BJ (cell line): Measurements from ENCODE around the gene MLN. TPM values are rescaled to one million over a fixed set of nuclear protein-coding genes. Genes with fewer than 3 reads are reported as not detected.
"Not testable (repeated sequence)": the region's sequence is repeated elsewhere in the genome, so short reads cannot be mapped to it uniquely, and the experiment has no call there.

Source experiments
- CTCF ChIA-PET: fragments of 350-600 bp; formaldehyde crosslinking; extraction: SDS; loops from one replicate; lab custom pipeline; 2021; ENCODE audit warnings: antibody characterized with exemption, inconsistent platforms; lab: Yijun Ruan, JAX
- POLR2A ChIA-PET: fragments of 300-600 bp; sonication (Branson Sonifier 250); formaldehyde crosslinking; extraction: SDS; loops from one replicate; lab custom pipeline; 2021; ENCODE audit warnings: antibody characterized with exemption; lab: Charles Lee
- DNase-seq: peaks from one replicate; pipeline ENCODE4 v3.0.0-alpha.2; 2011; ENCODE audit warnings: low read depth
- H3K27me3 ChIP-seq: 2 replicates; pipeline ENCODE4 v1.6.0; 2011; ENCODE audit warnings: low read length; ENCODE audit not compliant: control insufficient read depth, insufficient read depth
- H3K36me3 ChIP-seq: 2 replicates; pipeline ENCODE4 v1.5.1; 2011; ENCODE audit warnings: low read length; ENCODE audit not compliant: control insufficient read depth, insufficient read depth
- H3K4me3 ChIP-seq: 2 replicates; pipeline ENCODE4 v1.5.1; 2011; ENCODE audit warnings: low read depth, mild to moderate bottlenecking, control low read depth, low read length
- polyA plus RNA-seq: library from polyadenylated mRNA; depleted of rRNA; stranded (reverse); fragments of >200 nt; gene quantifications from 2 replicates; pipeline ENCODE4 v1.2.3, GENCODE V29; 2011
- TF ChIP-seq, protein P1 (sequence below): IDR thresholded peaks from 2 replicates; pipeline ENCODE4 v1.5.1; 2011; ENCODE audit warnings: low read depth, mild to moderate bottlenecking, control low read depth, inconsistent platforms, low read length, moderate library complexity; ENCODE audit not compliant: insufficient read depth

MLN gene
- polyA plus RNA-seq, 1 experiment, result not detected

DNA sequence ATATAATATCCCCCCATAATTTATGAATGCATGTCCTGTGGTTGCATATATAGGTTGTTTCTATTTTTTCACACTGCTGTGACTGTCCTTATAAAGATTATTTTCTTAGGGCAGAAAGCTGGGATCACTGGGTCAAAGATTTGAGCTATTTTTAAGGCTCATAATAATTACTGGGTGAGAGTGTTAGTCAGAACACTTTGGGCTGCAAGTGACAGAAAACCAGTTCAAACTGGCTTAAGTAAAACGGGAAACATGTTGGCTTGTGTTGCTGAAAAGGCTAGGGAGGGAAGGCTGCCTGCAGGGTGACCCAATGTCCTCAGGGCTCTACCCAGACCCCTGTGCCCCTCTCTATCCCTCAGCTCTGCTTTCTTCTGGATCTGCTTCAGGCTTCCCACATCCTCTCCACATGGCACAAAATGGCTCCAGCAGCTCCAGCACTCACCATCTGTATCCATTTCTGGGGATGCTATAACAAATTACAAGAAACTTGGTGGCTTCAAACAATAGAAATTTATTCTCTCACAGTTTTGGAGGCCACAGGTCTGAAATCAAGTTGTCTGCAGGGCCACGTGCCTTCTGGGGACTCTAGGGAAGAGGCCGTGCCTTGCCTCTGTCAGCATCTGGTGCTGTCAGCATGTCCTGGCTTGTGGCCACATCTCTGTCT, 33.1 kb upstream of the MLN start:
- DNase-seq, result no peak
- no peaks in the 10 kb centered on the region for H3K36me3 ChIP-seq
- no peak overlapping the region for H3K4me3 ChIP-seq
- TF ChIP-seq, protein P1, sequence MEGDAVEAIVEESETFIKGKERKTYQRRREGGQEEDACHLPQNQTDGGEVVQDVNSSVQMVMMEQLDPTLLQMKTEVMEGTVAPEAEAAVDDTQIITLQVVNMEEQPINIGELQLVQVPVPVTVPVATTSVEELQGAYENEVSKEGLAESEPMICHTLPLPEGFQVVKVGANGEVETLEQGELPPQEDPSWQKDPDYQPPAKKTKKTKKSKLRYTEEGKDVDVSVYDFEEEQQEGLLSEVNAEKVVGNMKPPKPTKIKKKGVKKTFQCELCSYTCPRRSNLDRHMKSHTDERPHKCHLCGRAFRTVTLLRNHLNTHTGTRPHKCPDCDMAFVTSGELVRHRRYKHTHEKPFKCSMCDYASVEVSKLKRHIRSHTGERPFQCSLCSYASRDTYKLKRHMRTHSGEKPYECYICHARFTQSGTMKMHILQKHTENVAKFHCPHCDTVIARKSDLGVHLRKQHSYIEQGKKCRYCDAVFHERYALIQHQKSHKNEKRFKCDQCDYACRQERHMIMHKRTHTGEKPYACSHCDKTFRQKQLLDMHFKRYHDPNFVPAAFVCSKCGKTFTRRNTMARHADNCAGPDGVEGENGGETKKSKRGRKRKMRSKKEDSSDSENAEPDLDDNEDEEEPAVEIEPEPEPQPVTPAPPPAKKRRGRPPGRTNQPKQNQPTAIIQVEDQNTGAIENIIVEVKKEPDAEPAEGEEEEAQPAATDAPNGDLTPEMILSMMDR, result no peak
- POLR2A ChIA-PET, result no interaction called here
- H3K27me3 ChIP-seq, result no peaks in the 10 kb centered on the region
- CTCF ChIA-PET, result no interaction called here

DNA sequence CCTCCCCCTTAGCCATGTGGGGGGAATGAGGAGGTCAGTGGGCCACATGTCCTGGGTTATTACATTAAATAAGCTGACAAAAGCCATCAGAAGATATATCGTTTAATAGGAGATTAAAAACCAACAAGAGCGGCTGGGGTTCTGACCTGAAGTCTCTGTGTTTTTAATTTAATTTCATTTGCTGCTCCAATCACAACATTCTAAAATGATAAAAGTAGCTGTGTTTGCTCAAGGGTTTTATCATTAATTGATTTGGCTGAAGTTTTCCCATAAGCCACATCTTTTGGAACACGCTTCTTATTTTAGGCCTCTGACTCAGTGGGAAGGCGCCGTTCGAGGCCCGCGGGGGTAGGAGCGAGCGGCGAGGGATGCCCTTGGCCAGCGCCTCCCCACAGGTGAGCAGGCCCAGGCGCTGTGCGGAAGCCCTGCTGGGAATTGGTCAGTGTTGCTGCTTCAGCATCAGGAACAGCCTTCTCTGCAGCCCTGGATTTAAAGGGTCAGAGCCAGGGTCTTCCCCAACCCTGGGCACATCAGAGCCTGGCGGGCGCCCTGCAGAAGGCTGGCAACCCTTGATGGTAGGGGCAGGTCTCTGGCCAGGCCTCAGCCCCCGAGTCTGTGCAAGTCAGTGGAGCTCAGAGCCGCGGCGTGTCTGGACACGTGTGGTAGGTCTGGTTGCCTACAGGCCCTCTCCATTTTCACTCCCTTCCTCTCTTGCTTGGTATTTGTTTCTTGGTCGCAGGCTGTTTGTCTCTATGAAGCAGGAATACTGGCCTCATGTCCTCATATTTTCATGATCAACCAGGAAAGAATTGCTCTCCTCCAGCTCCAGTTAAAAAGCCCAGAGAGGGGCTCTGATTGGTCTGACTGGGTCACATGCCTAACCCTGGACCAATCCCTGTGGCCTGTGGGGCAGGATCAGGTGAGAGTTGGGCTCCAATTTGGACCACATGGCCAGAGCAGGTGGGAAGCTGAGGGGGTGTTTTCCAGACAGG, 30.9 kb upstream of the MLN start:
- TF ChIP-seq, protein P1, result no peak
- no peak overlapping the region for H3K4me3 ChIP-seq
- no peaks in the 10 kb centered on the region for H3K27me3 ChIP-seq
- ChIA-PET CTCF (interaction anchor here (0.6 to 1.4 kb wide), 2 partner anchors 193 to 489 kb away, joined by 4 to 5 read pairs; no protein-coding TSS in a partner anchor), POLR2A (no interaction called here)
- no peaks in the 10 kb centered on the region for H3K36me3 ChIP-seq
- DNase-seq, result no peak

DNA sequence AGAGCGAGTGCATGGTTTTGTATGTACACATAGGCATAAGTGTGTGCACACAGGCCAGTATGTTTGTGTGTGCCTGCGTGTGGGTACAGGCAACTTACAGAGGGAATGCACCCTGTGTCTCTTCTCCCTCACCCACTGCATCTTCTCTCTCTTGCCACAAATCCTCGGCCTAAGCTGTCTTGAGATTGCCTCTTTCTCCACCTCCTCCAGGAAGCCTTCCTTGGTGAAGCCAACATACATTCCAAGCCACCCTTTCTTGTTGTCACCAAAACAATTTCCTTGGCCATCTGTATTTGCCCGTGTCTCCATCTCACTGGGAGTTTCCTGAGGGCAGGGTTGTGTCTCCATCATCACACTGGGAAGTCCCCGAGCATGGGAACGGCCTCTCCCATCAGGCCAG, 29.8 kb upstream of the MLN start:
- TF ChIP-seq, protein P1, result no peak
- no peak for DNase-seq
- no peaks in the 10 kb centered on the region for H3K36me3 ChIP-seq
- ChIA-PET POLR2A (no interaction called here), CTCF (no interaction called here)
- peaks cover 2% of the 10 kb centered on the region; the same call in 1 of the 2 replicates for H3K27me3 ChIP-seq
- H3K4me3 ChIP-seq, result no peak overlapping the region

DNA sequence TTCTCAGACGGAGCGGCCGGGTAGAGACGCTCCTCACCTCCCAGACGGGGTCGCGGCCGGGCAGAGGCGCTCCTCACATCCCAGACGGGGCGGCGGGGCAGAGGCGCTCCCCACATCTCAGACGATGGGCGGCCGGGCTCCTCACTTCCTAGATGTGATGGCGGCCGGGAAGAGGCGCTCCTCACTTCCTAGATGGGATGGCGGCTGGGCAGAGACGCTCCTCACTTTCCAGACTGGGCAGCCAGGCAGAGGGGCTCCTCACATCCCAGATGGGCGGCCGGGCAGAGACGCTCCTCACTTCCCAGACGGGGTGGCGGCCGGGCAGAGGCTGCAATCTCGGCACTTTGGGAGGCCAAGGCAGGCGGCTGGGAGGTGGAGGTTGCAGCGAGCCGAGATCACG, 29.0 kb upstream of the MLN start:
- CTCF ChIA-PET, POLR2A ChIA-PET, DNase-seq, H3K36me3 ChIP-seq, H3K27me3 ChIP-seq, H3K4me3 ChIP-seq: not testable (repeated sequence)

DNA sequence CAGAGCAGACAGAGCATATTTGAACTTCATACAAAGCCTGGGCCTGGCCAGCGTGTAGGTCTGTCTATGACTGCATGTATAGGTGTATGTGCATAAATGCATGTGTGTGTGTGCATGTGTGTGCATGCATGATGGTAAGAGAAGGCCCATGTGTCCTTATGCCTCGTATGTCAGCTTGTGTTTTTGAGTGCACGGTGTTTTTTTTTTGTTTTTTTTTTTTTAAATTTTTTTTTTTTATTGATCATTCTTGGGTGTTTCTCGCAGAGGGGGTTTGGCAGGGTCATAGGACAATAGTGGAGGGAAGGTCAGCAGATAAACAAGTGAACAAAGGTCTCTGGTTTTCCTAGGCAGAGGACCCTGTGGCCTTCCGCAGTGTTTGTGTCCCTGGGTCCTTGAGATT, 27.9 kb upstream of the MLN start:
- POLR2A ChIA-PET, H3K4me3 ChIP-seq, DNase-seq, CTCF ChIA-PET, H3K36me3 ChIP-seq, H3K27me3 ChIP-seq: not testable (repeated sequence)

DNA sequence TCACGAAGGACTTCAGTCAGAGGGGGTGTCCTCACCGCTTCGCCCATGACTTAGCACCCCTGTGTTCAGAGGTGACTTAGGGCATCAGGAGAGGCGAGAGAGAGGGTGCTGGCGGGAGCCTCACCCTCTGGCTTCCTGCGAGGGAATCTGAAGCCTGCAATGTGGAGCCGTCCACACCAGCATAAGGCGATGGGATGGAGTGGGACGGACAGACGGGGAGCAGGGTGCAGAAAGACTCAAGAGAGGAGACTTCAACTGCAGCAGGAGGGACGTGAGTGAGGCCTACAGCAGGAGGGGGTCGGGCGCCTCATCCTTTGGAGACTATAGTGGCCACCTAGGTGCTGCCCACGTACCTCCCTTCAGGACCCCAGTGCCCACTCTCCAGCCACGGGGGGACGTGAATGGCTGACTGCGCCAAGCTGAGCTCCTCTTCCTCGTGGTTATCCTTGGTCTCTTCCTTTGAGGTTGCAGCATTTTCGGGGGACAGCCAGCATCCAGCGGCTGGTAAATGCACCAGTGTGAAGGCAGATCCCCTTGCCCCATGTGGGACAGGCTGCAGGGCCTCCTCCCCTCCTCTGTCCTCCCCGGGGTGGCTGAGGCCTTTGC, 26.9 kb upstream of the MLN start:
- DNase-seq, result no peak
- Histone ChIP-seq H3K4me3 (no peak overlapping the region), H3K27me3 (peaks cover 7% of the 10 kb centered on the region), H3K36me3 (no peaks in the 10 kb centered on the region)
- TF ChIP-seq, protein P1, result no peak
- CTCF ChIA-PET, result no interaction called here
- POLR2A ChIA-PET, result interaction anchor here (0.6 kb wide), 1 partner anchor 43 kb away, joined by 3 read pairs; no protein-coding TSS in a partner anchor
